ENCODE measurements around the gene HGS. TPM values are rescaled to one million over a fixed set of nuclear protein-coding genes. Genes with fewer than 3 reads are reported as not detected.

Gene HGS
- polyA plus RNA-seq, 1 donor from 2014 or later, result 81.1 TPM

DNA sequence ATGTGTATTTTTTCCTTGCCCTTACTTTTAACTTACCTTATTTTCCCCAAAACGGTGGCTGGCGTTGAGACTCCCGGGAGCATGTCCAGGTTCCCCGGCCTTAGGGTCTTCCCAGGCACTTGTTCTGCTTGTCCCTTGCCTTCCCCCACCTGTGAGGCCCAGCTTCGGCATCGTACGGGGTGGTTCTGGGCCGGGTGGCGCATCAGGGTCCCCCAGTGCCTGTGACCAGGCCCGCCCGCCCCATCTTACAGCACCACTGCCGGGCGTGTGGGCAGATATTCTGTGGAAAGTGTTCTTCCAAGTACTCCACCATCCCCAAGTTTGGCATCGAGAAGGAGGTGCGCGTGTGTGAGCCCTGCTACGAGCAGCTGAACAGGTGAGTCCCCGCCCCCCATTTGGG is 7.4 kb downstream of the HGS start:
- TF ChIP-seq POLR2AphosphoS5 (IDR thresholded peaks at IDR 0.05) (no peak), TAF1 (IDR thresholded peaks at IDR 0.05; ENCODE audit: low read depth) (no peak), EP300 (conservative IDR thresholded peaks at IDR 0.05; ENCODE audit: poor library complexity, severe bottlenecking) (no peak), EZH2 (IDR thresholded peaks at IDR 0.05; ENCODE audit: borderline replicate concordance, insufficient read depth, low read length, poor library complexity, severe bottlenecking) (no peak), REST (IDR thresholded peaks at IDR 0.05; ENCODE audit: borderline replicate concordance) (no peak), RAD21 (conservative IDR thresholded peaks at IDR 0.05) (no peak), SMC3 (conservative IDR thresholded peaks at IDR 0.05; ENCODE audit: poor library complexity) (no peak), MXI1 (conservative IDR thresholded peaks at IDR 0.05; ENCODE audit: poor library complexity, severe bottlenecking) (no peak), CTCF (IDR thresholded peaks at IDR 0.05; ENCODE audit: poor library complexity, severe bottlenecking) (no peak)
- no peaks in the 10 kb centered on the region for H3K9me2 ChIP-seq (ENCODE audit: insufficient read depth, low read length)
- no peaks in the 10 kb centered on the region for H3K36me3 ChIP-seq (ENCODE audit: insufficient read depth, low read length)
- no peaks in the 10 kb centered on the region for H3F3A ChIP-seq (ENCODE audit: insufficient read depth, low read length, poor library complexity, severe bottlenecking)
- no peaks in the 10 kb centered on the region for H3K79me2 ChIP-seq (replicated peaks; ENCODE audit: insufficient read depth, low read length)
- H3K27me3 ChIP-seq (ENCODE audit: insufficient read depth, low read depth, low read length), result no peaks in the 10 kb centered on the region
- no peak overlapping the region for H2AFZ ChIP-seq (ENCODE audit: low read depth, low read length)
- no peak overlapping the region for H3K9ac ChIP-seq (ENCODE audit: low read length)
- no peaks in the 10 kb centered on the region for H4K20me1 ChIP-seq (ENCODE audit: insufficient read depth)
- no peak overlapping the region for H3K27ac ChIP-seq (ENCODE audit: low read length)
- no peak overlapping the region for H3K4me3 ChIP-seq (ENCODE audit: low read length)
- no peak overlapping the region for H3K4me2 ChIP-seq (ENCODE audit: low read length)
- H3K9me3 ChIP-seq (ENCODE audit: low read length), result no peaks in the 10 kb centered on the region

DNA sequence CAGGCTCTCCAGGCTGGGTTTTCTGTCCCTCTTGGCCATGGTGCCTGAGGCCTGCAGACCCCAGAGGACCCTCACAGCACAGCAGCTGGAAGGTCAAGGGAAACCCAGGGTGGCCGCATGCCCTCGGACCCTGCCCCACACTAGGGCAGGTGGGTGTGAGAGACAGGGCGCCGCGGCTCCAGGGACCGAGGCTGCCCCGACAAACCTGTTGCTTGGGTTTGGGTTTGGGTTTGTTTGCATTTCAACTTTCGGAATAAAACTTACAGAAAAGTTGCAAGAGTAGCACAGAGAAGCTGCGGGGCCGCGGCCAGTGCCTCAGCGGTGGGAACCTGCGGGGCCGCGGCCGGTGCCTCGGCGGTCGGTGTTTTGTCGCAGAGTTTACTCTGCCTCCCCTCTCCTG is 7.8 kb downstream of the HGS start:
- Histone ChIP-seq H3K4me3 (ENCODE audit: low read length) (no peak overlapping the region), H3F3A (ENCODE audit: insufficient read depth, low read length, poor library complexity, severe bottlenecking) (no peaks in the 10 kb centered on the region), H3K9me2 (ENCODE audit: insufficient read depth, low read length) (no peaks in the 10 kb centered on the region), H2AFZ (ENCODE audit: low read depth, low read length) (no peak overlapping the region), H3K4me2 (ENCODE audit: low read length) (no peak overlapping the region), H3K9me3 (ENCODE audit: low read length) (no peaks in the 10 kb centered on the region), H4K20me1 (ENCODE audit: insufficient read depth) (no peaks in the 10 kb centered on the region), H3K36me3 (ENCODE audit: insufficient read depth, low read length) (no peaks in the 10 kb centered on the region), H3K79me2 (replicated peaks; ENCODE audit: insufficient read depth, low read length) (no peaks in the 10 kb centered on the region), H3K27ac (ENCODE audit: low read length) (no peak overlapping the region), H3K27me3 (ENCODE audit: insufficient read depth, low read depth, low read length) (no peaks in the 10 kb centered on the region), H3K9ac (ENCODE audit: low read length) (no peak overlapping the region)
- TF ChIP-seq SMC3 (conservative IDR thresholded peaks at IDR 0.05; ENCODE audit: poor library complexity) (no peak), CTCF (IDR thresholded peaks at IDR 0.05; ENCODE audit: poor library complexity, severe bottlenecking) (no peak), RAD21 (conservative IDR thresholded peaks at IDR 0.05) (no peak), EP300 (conservative IDR thresholded peaks at IDR 0.05; ENCODE audit: poor library complexity, severe bottlenecking) (no peak), POLR2AphosphoS5 (IDR thresholded peaks at IDR 0.05) (no peak), REST (IDR thresholded peaks at IDR 0.05; ENCODE audit: borderline replicate concordance) (no peak)
